GM23338 (cell line): ENCODE measurements around the gene VRTN. TPM values are rescaled to one million over a fixed set of nuclear protein-coding genes. Genes with fewer than 3 reads are reported as not detected.

ENCODE experiments used
- ATAC-seq: fragments of 200-7000 bp; cut with Tn5 transposase; 3 replicates; pipeline ENCODE4 v1.9.1; 2020
- DNase-seq: peaks from one replicate; pipeline ENCODE4 v3.0.0-alpha.2; 2015; ENCODE audit warnings: low spot score
- H2AFZ ChIP-seq: fragments of 200-600 bp; sonication (generic); 2 replicates; pipeline ENCODE4 v1.8.0; 2016; ENCODE audit warnings: antibody characterized with exemption, mild to moderate bottlenecking, moderate library complexity
- H3F3A ChIP-seq: fragments of 200-600 bp; sonication (generic); replicated peaks from 2 replicates; pipeline ENCODE4 v1.8.0; 2017; ENCODE audit warnings: antibody characterized with exemption, mixed run types, low read depth
- H3K27ac ChIP-seq: fragments of 200-600 bp; sonication (generic); 2 replicates; pipeline ENCODE4 v1.6.1; 2016; ENCODE audit warnings: low read depth
- H3K27me3 ChIP-seq: fragments of 200-600 bp; sonication (generic); 2 replicates; pipeline ENCODE4 v1.8.0; 2016; ENCODE audit warnings: mild to moderate bottlenecking, mixed run types, moderate library complexity; ENCODE audit not compliant: insufficient read depth
- H3K36me3 ChIP-seq: fragments of 200-600 bp; sonication (generic); 2 replicates; pipeline ENCODE4 v1.8.0; 2016; ENCODE audit warnings: mild to moderate bottlenecking; ENCODE audit not compliant: insufficient read depth
- H3K4me1 ChIP-seq: fragments of 200-600 bp; sonication (generic); 2 replicates; pipeline ENCODE4 v1.8.0; 2016; ENCODE audit warnings: mild to moderate bottlenecking, moderate library complexity; ENCODE audit not compliant: insufficient read depth
- H3K4me2 ChIP-seq: fragments of 200-600 bp; sonication (generic); 2 replicates; pipeline ENCODE4 v1.7.1; 2017; ENCODE audit warnings: mixed run types
- H3K4me3 ChIP-seq: fragments of 200-600 bp; sonication (generic); 2 replicates; pipeline ENCODE4 v1.6.1; 2016; ENCODE audit warnings: mixed run types
- H3K79me2 ChIP-seq: fragments of 200-600 bp; sonication (generic); replicated peaks from 2 replicates; pipeline ENCODE4 v1.8.0; 2017; ENCODE audit warnings: mild to moderate bottlenecking; ENCODE audit not compliant: insufficient read depth
- H3K9me2 ChIP-seq: fragments of 200-600 bp; sonication (generic); 2 replicates; pipeline ENCODE4 v1.8.0; 2017; ENCODE audit not compliant: insufficient read depth
- H4K20me1 ChIP-seq: fragments of 200-600 bp; sonication (generic); replicated peaks from 2 replicates; pipeline ENCODE4 v1.8.0; 2017; ENCODE audit warnings: mild to moderate bottlenecking; ENCODE audit not compliant: insufficient read depth
- H3K27ac Mint-ChIP-seq: 2 replicates; pipeline ENCODE4 v1.8.0; 2020; ENCODE audit warnings: inconsistent platforms, mild to moderate bottlenecking, moderate library complexity, mixed read lengths
- H3K27me3 Mint-ChIP-seq: 3 replicates; pipeline ENCODE4 v1.8.0; 2022; ENCODE audit warnings: low read depth, mild to moderate bottlenecking, moderate library complexity, mixed read lengths, inconsistent platforms; ENCODE audit not compliant: insufficient read depth, poor library complexity
- H3K36me3 Mint-ChIP-seq: 3 replicates; pipeline ENCODE4 v1.8.0; 2021; ENCODE audit warnings: low read depth, mild to moderate bottlenecking, inconsistent platforms, moderate library complexity, mixed read lengths
- H3K4me1 Mint-ChIP-seq: 3 replicates; pipeline ENCODE4 v1.8.0; 2020; ENCODE audit warnings: mild to moderate bottlenecking, inconsistent platforms, mixed read lengths
- H3K4me3 Mint-ChIP-seq: 3 replicates; pipeline ENCODE4 v1.8.0; 2021; ENCODE audit warnings: moderate library complexity, mild to moderate bottlenecking, inconsistent platforms, mixed read lengths
- H3K9me3 Mint-ChIP-seq: 3 replicates; pipeline ENCODE4 v1.8.0; 2020; ENCODE audit warnings: moderate library complexity, mild to moderate bottlenecking, inconsistent platforms, mixed read lengths
- CREB1 ChIP-seq: fragments of 250-450 bp; sonication (Bioruptor Pico); IDR thresholded peaks from 2 replicates; pipeline ENCODE4 v1.5.0; 2020; ENCODE audit warnings: low read depth, mild to moderate bottlenecking, moderate library complexity
- EZH2 ChIP-seq: fragments of 200-600 bp; sonication (generic); IDR thresholded peaks from one replicate; pipeline ENCODE4 v1.8.0; 2017; ENCODE audit warnings: antibody characterized with exemption, mild to moderate bottlenecking, low read depth; ENCODE audit not compliant: unreplicated experiment
- EZH2phosphoT487 ChIP-seq: fragments of 200-600 bp; sonication (generic); IDR thresholded peaks from one replicate; pipeline ENCODE4 v1.8.1; 2018; ENCODE audit warnings: antibody characterized with exemption; ENCODE audit not compliant: unreplicated experiment
- JUNB ChIP-seq: IDR thresholded peaks from one replicate; pipeline ENCODE4 v1.6.1; 2016; ENCODE audit warnings: antibody characterized with exemption; ENCODE audit not compliant: unreplicated experiment
- NANOG ChIP-seq: IDR thresholded peaks from 2 replicates; pipeline ENCODE4 v1.6.1; 2016; ENCODE audit warnings: antibody characterized with exemption, borderline replicate concordance
- POLR2AphosphoS5 ChIP-seq: IDR thresholded peaks from 2 replicates; pipeline ENCODE4 v1.6.1; 2016; ENCODE audit warnings: antibody characterized with exemption, low read depth
- STAT1 ChIP-seq: IDR thresholded peaks from one replicate; pipeline ENCODE4 v1.6.1; 2016; ENCODE audit warnings: antibody characterized with exemption; ENCODE audit not compliant: unreplicated experiment
- ZNF114 ChIP-seq: fragments of 250-450 bp; sonication (Bioruptor Pico); IDR thresholded peaks from 2 replicates; pipeline ENCODE4 v1.5.0; 2020; ENCODE audit warnings: mild to moderate bottlenecking, moderate library complexity
- ZNF331 ChIP-seq: fragments of 250-450 bp; sonication (Bioruptor Pico); IDR thresholded peaks from 2 replicates; pipeline ENCODE4 v1.5.0; 2020; ENCODE audit warnings: low read depth, mild to moderate bottlenecking, moderate library complexity
- polyA plus RNA-seq: library from polyadenylated mRNA; unstranded; fragments of >200 nt; fragmentation: Nextera tagmentation; extraction: Ambion mirVana; gene quantifications from 2 replicates; pipeline ENCODE4 v1.2.1, GENCODE V29; 2016
- total RNA-seq: library from RNA; depleted of rRNA; stranded (reverse); fragments of >200 nt; shearing (Covaris generic); gene quantifications from 2 replicates; pipeline ENCODE4 v1.2.3, GENCODE V29; 2014
- TF ChIP-seq, protein P1 (sequence below): IDR thresholded peaks from 2 replicates; pipeline ENCODE4 v1.6.1; 2016; ENCODE audit warnings: antibody characterized with exemption
- TF ChIP-seq, protein P2 (sequence below), 2 experiments: fragments of 200-600 bp in 1 of 2; sonication (generic) in 1 of 2; conservative IDR thresholded peaks; 2 replicates each; pipeline versions ENCODE4 v1.5.1 to v1.6.1; 2016 to 2017; ENCODE audit warnings: antibody characterized with exemption in 2 of 2, low read depth in 2 of 2, mild to moderate bottlenecking in 2 of 2, moderate library complexity in 1 of 2
- TF ChIP-seq, protein P3 (sequence below): IDR thresholded peaks from one replicate; pipeline ENCODE4 v1.6.1; 2018; ENCODE audit warnings: antibody characterized with exemption; ENCODE audit not compliant: unreplicated experiment
- TF ChIP-seq, protein P4 (sequence below): fragments of 250-450 bp; sonication (Bioruptor Pico); IDR thresholded peaks from 2 replicates; pipeline ENCODE4 v1.5.0; 2020; ENCODE audit warnings: mild to moderate bottlenecking, moderate library complexity

VRTN gene
- total and polyA plus RNA-seq, 2 experiments from 2014 or later, result 63.9 to 143 TPM

DNA sequence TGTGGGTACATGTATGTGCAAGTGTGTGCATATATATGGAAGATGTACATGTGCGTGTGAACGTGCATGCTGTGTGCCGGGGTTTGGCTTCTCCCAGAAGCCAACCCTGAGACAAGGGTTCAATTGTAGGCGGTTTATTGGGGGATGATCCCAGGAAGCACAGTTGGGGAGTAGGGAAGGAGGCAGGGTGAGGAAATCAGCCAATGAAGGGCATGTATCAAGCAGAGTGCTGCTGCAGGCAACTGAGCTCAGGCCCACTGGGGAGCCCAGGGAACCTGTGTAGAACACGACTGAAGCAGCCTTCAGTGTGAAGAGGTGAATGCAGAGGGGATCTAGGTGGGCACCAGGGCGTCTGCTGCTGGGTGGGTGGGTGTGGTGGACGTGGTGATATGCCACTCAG, 56.2 kb downstream of the VRTN start:
- no peak overlapping the region for H3K4me3 ChIP-seq
- H3K9me3 Mint-ChIP-seq, result no peaks in the 10 kb centered on the region
- H3K27me3 ChIP-seq, result no peaks in the 10 kb centered on the region
- no peaks in the 10 kb centered on the region for H3K9me2 ChIP-seq
- no peaks in the 10 kb centered on the region for H3K36me3 ChIP-seq
- TF ChIP-seq JUNB (no peak), STAT1 (no peak), POLR2AphosphoS5 (no peak), EZH2 (no peak), NANOG (no peak), CREB1 (CRISPR knock-in tag) (no peak), ZNF114 (CRISPR knock-in tag) (no peak), ZNF331 (CRISPR knock-in tag) (no peak), EZH2phosphoT487 (no peak)
- TF ChIP-seq, protein P1, sequence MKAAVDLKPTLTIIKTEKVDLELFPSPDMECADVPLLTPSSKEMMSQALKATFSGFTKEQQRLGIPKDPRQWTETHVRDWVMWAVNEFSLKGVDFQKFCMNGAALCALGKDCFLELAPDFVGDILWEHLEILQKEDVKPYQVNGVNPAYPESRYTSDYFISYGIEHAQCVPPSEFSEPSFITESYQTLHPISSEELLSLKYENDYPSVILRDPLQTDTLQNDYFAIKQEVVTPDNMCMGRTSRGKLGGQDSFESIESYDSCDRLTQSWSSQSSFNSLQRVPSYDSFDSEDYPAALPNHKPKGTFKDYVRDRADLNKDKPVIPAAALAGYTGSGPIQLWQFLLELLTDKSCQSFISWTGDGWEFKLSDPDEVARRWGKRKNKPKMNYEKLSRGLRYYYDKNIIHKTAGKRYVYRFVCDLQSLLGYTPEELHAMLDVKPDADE, result no peak
- TF ChIP-seq, protein P2, sequence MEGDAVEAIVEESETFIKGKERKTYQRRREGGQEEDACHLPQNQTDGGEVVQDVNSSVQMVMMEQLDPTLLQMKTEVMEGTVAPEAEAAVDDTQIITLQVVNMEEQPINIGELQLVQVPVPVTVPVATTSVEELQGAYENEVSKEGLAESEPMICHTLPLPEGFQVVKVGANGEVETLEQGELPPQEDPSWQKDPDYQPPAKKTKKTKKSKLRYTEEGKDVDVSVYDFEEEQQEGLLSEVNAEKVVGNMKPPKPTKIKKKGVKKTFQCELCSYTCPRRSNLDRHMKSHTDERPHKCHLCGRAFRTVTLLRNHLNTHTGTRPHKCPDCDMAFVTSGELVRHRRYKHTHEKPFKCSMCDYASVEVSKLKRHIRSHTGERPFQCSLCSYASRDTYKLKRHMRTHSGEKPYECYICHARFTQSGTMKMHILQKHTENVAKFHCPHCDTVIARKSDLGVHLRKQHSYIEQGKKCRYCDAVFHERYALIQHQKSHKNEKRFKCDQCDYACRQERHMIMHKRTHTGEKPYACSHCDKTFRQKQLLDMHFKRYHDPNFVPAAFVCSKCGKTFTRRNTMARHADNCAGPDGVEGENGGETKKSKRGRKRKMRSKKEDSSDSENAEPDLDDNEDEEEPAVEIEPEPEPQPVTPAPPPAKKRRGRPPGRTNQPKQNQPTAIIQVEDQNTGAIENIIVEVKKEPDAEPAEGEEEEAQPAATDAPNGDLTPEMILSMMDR (conservative IDR thresholded peaks at IDR 0.05; ENCODE audit: low read depth in 2 of 2), result no peak
- TF ChIP-seq, protein P3, sequence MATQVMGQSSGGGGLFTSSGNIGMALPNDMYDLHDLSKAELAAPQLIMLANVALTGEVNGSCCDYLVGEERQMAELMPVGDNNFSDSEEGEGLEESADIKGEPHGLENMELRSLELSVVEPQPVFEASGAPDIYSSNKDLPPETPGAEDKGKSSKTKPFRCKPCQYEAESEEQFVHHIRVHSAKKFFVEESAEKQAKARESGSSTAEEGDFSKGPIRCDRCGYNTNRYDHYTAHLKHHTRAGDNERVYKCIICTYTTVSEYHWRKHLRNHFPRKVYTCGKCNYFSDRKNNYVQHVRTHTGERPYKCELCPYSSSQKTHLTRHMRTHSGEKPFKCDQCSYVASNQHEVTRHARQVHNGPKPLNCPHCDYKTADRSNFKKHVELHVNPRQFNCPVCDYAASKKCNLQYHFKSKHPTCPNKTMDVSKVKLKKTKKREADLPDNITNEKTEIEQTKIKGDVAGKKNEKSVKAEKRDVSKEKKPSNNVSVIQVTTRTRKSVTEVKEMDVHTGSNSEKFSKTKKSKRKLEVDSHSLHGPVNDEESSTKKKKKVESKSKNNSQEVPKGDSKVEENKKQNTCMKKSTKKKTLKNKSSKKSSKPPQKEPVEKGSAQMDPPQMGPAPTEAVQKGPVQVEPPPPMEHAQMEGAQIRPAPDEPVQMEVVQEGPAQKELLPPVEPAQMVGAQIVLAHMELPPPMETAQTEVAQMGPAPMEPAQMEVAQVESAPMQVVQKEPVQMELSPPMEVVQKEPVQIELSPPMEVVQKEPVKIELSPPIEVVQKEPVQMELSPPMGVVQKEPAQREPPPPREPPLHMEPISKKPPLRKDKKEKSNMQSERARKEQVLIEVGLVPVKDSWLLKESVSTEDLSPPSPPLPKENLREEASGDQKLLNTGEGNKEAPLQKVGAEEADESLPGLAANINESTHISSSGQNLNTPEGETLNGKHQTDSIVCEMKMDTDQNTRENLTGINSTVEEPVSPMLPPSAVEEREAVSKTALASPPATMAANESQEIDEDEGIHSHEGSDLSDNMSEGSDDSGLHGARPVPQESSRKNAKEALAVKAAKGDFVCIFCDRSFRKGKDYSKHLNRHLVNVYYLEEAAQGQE, result no peak
- TF ChIP-seq, protein P4, sequence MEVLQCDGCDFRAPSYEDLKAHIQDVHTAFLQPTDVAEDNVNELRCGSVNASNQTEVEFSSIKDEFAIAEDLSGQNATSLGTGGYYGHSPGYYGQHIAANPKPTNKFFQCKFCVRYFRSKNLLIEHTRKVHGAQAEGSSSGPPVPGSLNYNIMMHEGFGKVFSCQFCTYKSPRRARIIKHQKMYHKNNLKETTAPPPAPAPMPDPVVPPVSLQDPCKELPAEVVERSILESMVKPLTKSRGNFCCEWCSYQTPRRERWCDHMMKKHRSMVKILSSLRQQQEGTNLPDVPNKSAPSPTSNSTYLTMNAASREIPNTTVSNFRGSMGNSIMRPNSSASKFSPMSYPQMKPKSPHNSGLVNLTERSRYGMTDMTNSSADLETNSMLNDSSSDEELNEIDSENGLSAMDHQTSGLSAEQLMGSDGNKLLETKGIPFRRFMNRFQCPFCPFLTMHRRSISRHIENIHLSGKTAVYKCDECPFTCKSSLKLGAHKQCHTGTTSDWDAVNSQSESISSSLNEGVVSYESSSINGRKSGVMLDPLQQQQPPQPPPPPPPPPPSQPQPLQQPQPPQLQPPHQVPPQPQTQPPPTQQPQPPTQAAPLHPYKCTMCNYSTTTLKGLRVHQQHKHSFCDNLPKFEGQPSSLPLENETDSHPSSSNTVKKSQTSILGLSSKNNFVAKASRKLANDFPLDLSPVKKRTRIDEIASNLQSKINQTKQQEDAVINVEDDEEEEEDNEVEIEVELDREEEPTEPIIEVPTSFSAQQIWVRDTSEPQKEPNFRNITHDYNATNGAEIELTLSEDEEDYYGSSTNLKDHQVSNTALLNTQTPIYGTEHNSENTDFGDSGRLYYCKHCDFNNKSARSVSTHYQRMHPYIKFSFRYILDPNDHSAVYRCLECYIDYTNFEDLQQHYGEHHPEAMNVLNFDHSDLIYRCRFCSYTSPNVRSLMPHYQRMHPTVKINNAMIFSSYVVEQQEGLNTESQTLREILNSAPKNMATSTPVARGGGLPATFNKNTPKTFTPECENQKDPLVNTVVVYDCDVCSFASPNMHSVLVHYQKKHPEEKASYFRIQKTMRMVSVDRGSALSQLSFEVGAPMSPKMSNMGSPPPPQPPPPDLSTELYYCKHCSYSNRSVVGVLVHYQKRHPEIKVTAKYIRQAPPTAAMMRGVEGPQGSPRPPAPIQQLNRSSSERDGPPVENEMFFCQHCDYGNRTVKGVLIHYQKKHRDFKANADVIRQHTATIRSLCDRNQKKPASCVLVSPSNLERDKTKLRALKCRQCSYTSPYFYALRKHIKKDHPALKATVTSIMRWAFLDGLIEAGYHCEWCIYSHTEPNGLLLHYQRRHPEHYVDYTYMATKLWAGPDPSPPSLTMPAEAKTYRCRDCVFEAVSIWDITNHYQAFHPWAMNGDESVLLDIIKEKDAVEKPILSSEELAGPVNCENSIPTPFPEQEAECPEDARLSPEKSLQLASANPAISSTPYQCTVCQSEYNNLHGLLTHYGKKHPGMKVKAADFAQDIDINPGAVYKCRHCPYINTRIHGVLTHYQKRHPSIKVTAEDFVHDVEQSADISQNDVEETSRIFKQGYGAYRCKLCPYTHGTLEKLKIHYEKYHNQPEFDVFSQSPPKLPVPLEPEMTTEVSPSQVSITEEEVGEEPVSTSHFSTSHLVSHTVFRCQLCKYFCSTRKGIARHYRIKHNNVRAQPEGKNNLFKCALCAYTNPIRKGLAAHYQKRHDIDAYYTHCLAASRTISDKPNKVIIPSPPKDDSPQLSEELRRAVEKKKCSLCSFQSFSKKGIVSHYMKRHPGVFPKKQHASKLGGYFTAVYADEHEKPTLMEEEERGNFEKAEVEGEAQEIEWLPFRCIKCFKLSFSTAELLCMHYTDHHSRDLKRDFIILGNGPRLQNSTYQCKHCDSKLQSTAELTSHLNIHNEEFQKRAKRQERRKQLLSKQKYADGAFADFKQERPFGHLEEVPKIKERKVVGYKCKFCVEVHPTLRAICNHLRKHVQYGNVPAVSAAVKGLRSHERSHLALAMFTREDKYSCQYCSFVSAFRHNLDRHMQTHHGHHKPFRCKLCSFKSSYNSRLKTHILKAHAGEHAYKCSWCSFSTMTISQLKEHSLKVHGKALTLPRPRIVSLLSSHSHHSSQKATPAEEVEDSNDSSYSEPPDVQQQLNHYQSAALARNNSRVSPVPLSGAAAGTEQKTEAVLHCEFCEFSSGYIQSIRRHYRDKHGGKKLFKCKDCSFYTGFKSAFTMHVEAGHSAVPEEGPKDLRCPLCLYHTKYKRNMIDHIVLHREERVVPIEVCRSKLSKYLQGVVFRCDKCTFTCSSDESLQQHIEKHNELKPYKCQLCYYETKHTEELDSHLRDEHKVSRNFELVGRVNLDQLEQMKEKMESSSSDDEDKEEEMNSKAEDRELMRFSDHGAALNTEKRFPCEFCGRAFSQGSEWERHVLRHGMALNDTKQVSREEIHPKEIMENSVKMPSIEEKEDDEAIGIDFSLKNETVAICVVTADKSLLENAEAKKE (CRISPR knock-in tag), result no peak
- peaks cover 18% of the 10 kb centered on the region for H3F3A ChIP-seq
- peaks cover 36% of the 10 kb centered on the region for H3K4me1 ChIP-seq
- peaks cover 38% of the 10 kb centered on the region for H3K4me1 Mint-ChIP-seq
- DNase-seq (no peak), ATAC-seq (no peak)
- no peaks in the 10 kb centered on the region for H3K79me2 ChIP-seq
- no peak overlapping the region for H3K4me3 Mint-ChIP-seq
- no peak overlapping the region for H3K27ac Mint-ChIP-seq
- H4K20me1 ChIP-seq, result no peaks in the 10 kb centered on the region
- H2AFZ ChIP-seq, result no peak overlapping the region
- no peaks in the 10 kb centered on the region; the same call in 1 of the 3 replicates for H3K36me3 Mint-ChIP-seq
- no peak overlapping the region for H3K27ac ChIP-seq
- peaks cover 17% of the 10 kb centered on the region for H3K27me3 Mint-ChIP-seq
- H3K4me2 ChIP-seq, result no peak overlapping the region
